ENCODE data around the gene YIPF4. TPM values are rescaled to one million over a fixed set of nuclear protein-coding genes. Genes with fewer than 3 reads are reported as not detected.
"Not testable (repeated sequence)": the region's sequence is repeated elsewhere in the genome, so short reads cannot be mapped to it uniquely, and the experiment has no call there.

The YIPF4 gene
- total RNA-seq, 1 donor from 2014 or later = 9.9 TPM

DNA sequence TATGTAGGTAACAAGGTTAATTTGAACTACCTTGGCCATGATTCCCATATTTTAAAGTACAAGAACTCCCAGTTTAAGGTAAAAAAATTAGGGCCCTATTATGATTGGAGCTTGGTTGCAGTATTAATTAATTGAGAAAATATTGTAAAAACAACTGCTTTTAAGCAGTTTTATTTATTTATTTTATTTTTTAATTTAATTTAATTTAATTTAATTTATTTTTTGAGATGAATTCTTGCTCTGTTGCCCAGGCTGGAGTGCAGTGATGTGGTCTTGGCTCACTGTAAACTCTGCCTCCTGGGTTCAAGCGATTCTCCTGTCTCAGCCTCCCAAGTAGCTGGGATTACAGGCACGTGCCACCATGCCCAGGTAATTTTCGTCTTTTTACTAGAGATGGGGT is 88.0 kb downstream of the YIPF4 start:
- not testable (repeated sequence) for DNase-seq (ENCODE audit: low read depth in 2 of 2)

Other genes with a start within 250 kb of the YIPF4 start
- 48.4 and 50.3 TPM in 2 replicates for gene DPY30, start 238.1 kb upstream of the YIPF4 start, total RNA-seq
- gene SPAST, start 214.3 kb upstream of the YIPF4 start, total RNA-seq = 25.4 and 26.0 TPM in 2 replicates
- 16.4 and 19.5 TPM in 2 replicates for gene SLC30A6, start 112.0 kb upstream of the YIPF4 start, total RNA-seq
- under 0.01 TPM in 1 of 2 replicates, not detected in the other for gene NLRC4, start 13.0 kb upstream of the YIPF4 start, total RNA-seq
- 127 and 146 TPM in 2 replicates for gene BIRC6, start 79.1 kb downstream of the YIPF4 start, total RNA-seq